GM18909 (cell line): Measurements from ENCODE around the gene DUSP11.
"Not testable (repeated sequence)": the region's sequence is repeated elsewhere in the genome, so short reads cannot be mapped to it uniquely, and the experiment has no call there.

ENCODE experiments used
- ATAC-seq: cut with Tn5 transposase; IDR thresholded peaks from one replicate; pipeline ENCODE4 v1.9.1; 2021; ENCODE audit warnings: mild to moderate bottlenecking; ENCODE audit not compliant: unreplicated experiment, poor library complexity

The DUSP11 gene

GRCh38 chr2:73728043-73728442, 51.9 kb downstream of the DUSP11 start:
- no peak for ATAC-seq

DNA sequence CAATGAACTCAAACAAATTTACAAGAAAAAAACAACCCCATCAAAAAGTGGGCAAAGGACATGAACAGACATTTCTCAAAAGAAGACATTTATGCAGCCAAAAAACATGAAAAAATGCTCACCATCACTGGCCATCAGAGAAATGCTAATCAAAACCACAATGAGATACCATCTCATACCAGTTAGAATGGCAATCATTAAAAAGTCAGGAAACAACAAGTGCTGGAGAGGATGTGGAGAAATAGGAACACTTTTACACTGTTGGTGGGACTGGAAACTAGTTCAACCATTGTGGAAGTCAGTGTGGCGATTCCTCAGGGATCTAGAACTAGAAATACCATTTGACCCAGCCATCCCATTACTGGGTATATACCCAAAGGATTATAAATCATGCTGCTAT, 53.2 kb downstream of the DUSP11 start:
- ATAC-seq, result not testable (repeated sequence)

DNA sequence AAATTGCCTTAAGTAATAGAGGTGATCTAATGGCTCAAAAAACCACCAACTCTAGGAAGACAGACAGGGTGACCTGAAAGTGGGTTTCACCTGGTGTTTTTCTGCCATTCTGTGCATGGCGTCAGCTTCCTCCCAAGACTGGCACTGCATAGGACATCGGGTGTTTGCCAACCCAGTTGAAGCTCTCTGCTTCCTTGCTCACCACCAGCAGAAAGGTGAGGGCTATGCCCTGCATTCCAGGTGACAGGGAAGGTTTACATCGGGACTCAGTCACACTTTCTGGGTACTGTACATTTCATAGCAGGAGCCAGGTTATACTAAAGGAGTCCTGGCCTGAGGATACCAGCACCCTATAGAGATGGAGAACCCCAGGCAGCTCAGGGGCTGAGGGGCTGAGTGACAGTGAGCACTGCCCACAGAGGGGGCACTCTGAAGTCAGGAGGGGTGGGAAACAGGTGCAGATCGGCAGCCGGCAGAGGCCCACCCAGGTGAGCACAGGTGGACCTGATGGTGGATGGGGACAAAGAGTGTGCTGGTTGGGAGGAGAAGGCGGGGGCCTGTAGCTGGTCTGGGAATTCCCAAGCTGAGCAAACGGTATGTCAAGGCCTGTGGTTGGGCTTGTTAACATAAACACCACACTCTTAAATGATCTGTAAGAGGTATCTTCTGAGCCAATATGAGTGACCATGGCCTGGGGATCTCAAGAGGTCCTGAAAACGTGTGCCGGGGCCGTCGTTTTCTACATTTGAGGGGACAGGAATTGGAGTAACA, 60.9 kb downstream of the DUSP11 start:
- no peak for ATAC-seq

GRCh38 chr2:73718421-73718820, 61.5 kb downstream of the DUSP11 start:
- ATAC-seq, result no peak

DNA sequence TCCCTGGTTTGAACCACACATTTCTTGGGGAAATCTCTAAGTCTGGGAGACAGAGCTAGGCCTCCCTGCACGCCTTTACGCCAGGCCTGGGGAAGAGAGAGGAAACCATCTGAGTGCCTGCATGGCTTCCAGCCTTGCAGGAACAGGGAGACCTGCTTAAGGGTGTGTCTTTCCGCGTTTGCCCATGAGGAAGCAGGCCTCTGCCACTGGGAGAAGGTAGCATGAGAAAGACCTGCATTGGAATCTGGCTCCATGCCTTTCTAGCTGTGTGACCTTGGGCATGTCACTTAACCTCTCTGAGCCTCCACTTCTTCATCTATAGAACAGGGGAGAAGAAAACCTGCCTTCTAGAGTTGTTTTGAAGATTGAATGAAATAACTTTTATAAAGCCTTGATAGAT, 62.2 kb downstream of the DUSP11 start:
- not testable (repeated sequence) for ATAC-seq

DNA sequence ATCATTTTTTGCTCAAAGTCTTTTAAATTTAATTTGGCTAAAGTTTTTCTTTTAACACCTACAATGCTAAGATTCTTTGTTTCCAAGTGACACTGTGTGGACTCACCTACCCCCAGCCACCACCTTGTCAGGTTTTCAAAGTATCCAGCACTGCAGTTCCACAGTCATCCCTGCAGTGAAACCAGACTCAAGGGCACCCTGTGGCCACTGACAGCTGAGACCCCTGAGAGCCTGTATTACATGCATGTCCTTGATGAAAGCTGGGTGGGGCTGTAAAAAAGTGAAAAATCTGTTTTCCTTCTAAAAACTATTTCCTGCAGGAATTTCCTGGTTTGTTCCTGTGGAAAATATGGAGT, 62.7 kb downstream of the DUSP11 start:
- ATAC-seq, result no peak

- ATAC-seq, result no peak
Observed at GRCh38 chr2:73716543-73717250, 63.2 kb downstream of the DUSP11 start.

DNA sequence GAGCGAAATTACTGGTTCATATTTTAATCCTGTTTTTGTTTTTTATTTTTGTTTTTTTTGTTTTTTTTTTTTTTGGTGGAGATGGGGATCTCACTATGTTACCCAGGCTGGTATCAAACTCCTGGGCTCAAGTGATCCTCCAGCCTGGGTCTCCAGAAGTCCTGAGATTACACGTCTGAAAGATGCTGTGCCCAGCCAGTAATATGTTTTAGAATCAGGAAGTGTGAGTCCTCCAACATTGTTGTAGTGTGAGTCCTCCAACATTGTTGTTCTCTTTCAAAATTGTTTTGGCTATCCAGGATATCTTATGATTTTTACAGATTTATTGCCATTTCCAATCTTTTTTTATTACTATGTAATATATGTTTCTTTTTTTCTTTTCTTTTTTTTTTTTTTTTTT, 65.8 kb downstream of the DUSP11 start:
- ATAC-seq, result no peak
